H1 (cell line): Measurements from ENCODE around the gene HPRT1. TPM values are rescaled to one million over a fixed set of nuclear protein-coding genes. Genes with fewer than 3 reads are reported as not detected.

ENCODE experiments used
- GABPA ChIP-seq: IDR thresholded peaks from 2 replicates; pipeline ENCODE4 v1.6.1; 2011; ENCODE audit warnings: mild to moderate bottlenecking, low read length, moderate library complexity, borderline replicate concordance; ENCODE audit not compliant: insufficient read depth
- polyA plus RNA-seq, 7 experiments: library from polyadenylated mRNA; depleted of rRNA in 3 of 7; stranded (reverse) in 5 of 7; unstranded in 2 of 7; fragments of >200 nt in 5 of 7; fragments of 200-250 nt in 2 of 7; gene quantifications; 1 replicate in 5 of 7; 2 replicates in 1 of 7; 4 replicates in 1 of 7; pipeline versions ENCODE4 v1.2.1 to v1.2.3, GENCODE V29; 2011 to 2013; ENCODE audit warnings: missing spikeins in 2 of 7, mixed read lengths in 2 of 7
- total RNA-seq: library from RNA; stranded (reverse); fragmentation: NEBNext Ultra II Directional; extraction: Animal tissue kit (Norgen Biotek cat#: 25700); gene quantifications from 2 replicates; pipeline ENCODE4 v1.2.1, GENCODE V29; 2021
- TF ChIP-seq, protein P1 (sequence below): IDR thresholded peaks from 2 replicates; pipeline ENCODE4 v1.6.1; 2011; ENCODE audit warnings: low read length, improper control_type of control experiment

Gene HPRT1
- total and polyA plus RNA-seq, 2 of the 8 experiments (the other 6 are each of a cell fraction or from before 2014, with no cell fraction given): 16.9 to 49.5 TPM

DNA sequence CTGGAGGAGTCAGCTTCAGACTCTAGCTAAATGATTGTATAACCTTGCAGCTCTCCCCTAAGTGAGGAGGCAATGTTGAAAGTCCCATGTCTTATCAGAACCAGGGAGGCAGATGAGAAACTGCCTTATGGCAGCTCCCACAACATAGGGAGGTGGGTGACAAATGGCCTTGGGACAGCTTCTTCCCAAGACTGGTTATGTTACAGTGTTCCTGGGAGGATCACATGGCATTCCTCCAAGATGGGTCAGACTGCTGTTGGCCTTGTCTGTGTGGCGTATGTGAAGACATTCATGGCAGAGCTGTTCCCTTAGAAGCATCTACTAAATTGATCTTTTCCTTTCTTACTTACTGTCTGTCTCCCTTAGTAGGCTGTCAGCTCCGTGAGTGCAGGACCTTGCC, 42.0 kb downstream of the HPRT1 start (continued):
- TF ChIP-seq, protein P1, sequence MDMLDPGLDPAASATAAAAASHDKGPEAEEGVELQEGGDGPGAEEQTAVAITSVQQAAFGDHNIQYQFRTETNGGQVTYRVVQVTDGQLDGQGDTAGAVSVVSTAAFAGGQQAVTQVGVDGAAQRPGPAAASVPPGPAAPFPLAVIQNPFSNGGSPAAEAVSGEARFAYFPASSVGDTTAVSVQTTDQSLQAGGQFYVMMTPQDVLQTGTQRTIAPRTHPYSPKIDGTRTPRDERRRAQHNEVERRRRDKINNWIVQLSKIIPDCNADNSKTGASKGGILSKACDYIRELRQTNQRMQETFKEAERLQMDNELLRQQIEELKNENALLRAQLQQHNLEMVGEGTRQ: no peak
- no peak for TF ChIP-seq GABPA
